Esophagus squamous epithelium (tissue), 4 donors: ENCODE data around the gene BAIAP2.

ENCODE experiments used
- CTCF ChIP-seq, 6 experiments: fragments of 450-650 bp in 4 of 6; fragments of 200-600 bp in 2 of 6; sonication (generic) in 2 of 6; IDR thresholded peaks; one replicate each; pipeline ENCODE4 v1.5.1; 2016 to 2019; ENCODE audit warnings: antibody characterized with exemption in 6 of 6, mild to moderate bottlenecking in 4 of 6, moderate library complexity in 4 of 6
- POLR2A ChIP-seq, 4 donors: fragments of 450-650 bp; IDR thresholded peaks; one replicate each; pipeline ENCODE4 v1.6.1; 2017; ENCODE audit warnings: antibody characterized with exemption in 4 of 4, mild to moderate bottlenecking in 4 of 4, moderate library complexity in 3 of 4

- TF ChIP-seq POLR2A (IDR thresholded peaks at IDR 0.05) (no peak), CTCF (IDR thresholded peaks at IDR 0.05) (no peak)
These were observed 47.0 kb upstream of the BAIAP2 start for GRCh38 chr17:80987941-80988461.
